Smooth muscle cell of the brain vasculature (primary cell): ENCODE results near the gene USP54.

ENCODE experiments used
- DNase-seq: peaks from one replicate; pipeline ENCODE4 v3.0.0-alpha.2; 2012; ENCODE audit warnings: low read depth, low spot score

Gene USP54

GRCh38 chr10:73469579-73469978, 121.6 kb downstream of the USP54 start:
- no peak for DNase-seq

GRCh38 chr10:73467206-73467605, 123.9 kb downstream of the USP54 start:
- DNase-seq = no peak

- no peak for DNase-seq
These were observed 125.0 kb downstream of the USP54 start for GRCh38 chr10:73465978-73466726.

- DNase-seq = no peak
These were observed 130.2 kb downstream of the USP54 start for GRCh38 chr10:73460897-73461296.

- DNase-seq = no peak
These were observed 131.3 kb downstream of the USP54 start for GRCh38 chr10:73459683-73460314.

- DNase-seq = no peak
These were observed 134.8 kb downstream of the USP54 start for GRCh38 chr10:73456187-73456890.

GRCh38 chr10:73449113-73449512, 142.0 kb downstream of the USP54 start:
- no peak for DNase-seq

GRCh38 chr10:73448384-73448783, 142.8 kb downstream of the USP54 start:
- DNase-seq = no peak
